ENCODE results near the gene SLX4IP.
A peak's percentile ranks its signal among the peaks of the same experiment; 100 is the strongest.

The SLX4IP gene

DNA sequence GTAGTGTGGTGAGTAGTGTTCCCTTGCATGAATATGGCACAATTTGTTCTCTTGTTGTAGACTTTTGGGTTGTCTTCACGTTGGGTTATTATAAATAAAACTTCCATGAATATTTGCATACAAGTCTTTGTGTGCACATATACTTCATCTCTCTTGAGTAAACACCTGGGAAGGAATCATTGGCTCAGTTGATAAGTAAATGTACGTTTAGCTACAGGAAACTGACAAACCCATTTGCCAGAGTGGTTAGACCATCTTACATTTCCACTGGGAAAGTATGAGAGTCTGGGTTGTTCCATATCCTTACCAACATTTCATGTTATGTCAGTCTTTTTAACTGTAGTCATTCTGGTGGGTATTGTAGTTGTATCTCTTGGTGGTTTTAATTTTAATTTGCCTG lies 119.2 kb downstream of the SLX4IP start:
- Histone ChIP-seq H3K4me3 (ENCODE audit: low read length) (no peak overlapping the region), H3K4me1 (ENCODE audit: insufficient read depth, low read length) (peaks cover 68% of the 10 kb centered on the region), H3K9me3 (ENCODE audit: insufficient read depth, low read depth, low read length) (no peaks in the 10 kb centered on the region), H3K36me3 (ENCODE audit: insufficient read depth, low read length) (no peaks in the 10 kb centered on the region), H3K27me3 (ENCODE audit: insufficient read depth, low read length) (no peaks in the 10 kb centered on the region), H3K9ac (ENCODE audit: low read depth, low read length) (no peak overlapping the region), H3K27ac (ENCODE audit: low read depth, low read length) (no peak overlapping the region)
- 100% methylated on average over 1 of the region's 2 CpGs for WGBS

- Histone ChIP-seq H3K36me3 (ENCODE audit: insufficient read depth, low read length) (no peaks in the 10 kb centered on the region), H3K27me3 (ENCODE audit: insufficient read depth, low read length) (no peaks in the 10 kb centered on the region), H3K27ac (ENCODE audit: low read depth, low read length) (no peak overlapping the region), H3K4me3 (ENCODE audit: low read length) (no peak overlapping the region), H3K9ac (ENCODE audit: low read depth, low read length) (no peak overlapping the region), H3K4me1 (ENCODE audit: insufficient read depth, low read length) (peaks cover 76% of the 10 kb centered on the region), H3K9me3 (ENCODE audit: insufficient read depth, low read depth, low read length) (no peaks in the 10 kb centered on the region)
- 100% methylated on average over 2 of the region's 3 CpGs for WGBS
Observed at GRCh38 chr20:10555393-10555792, 120.3 kb downstream of the SLX4IP start.

DNA sequence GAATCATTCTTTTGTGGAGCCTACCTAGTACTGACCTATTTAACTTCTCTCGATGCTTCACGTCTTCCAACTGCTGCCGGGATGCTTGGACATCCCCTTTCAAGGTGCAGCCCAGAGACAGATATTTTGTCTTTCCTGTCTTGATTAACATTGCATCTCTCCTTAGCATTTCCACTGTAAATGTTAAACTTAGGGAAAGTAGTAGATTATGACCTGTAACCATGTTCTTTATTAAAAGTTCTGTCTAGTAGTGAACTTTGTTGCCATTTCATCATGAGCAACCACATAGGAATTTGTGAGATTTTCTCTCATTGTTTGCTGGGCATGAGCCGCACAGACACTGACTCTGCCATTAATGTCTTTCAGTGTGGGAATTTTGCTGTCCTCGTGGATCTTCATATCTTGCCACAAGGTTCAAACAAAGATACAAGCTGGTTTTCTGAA lies 120.8 kb downstream of the SLX4IP start:
- Histone ChIP-seq H3K9ac (ENCODE audit: low read depth, low read length) (no peak overlapping the region), H3K9me3 (ENCODE audit: insufficient read depth, low read depth, low read length) (no peaks in the 10 kb centered on the region), H3K36me3 (ENCODE audit: insufficient read depth, low read length) (no peaks in the 10 kb centered on the region), H3K27ac (ENCODE audit: low read depth, low read length) (no peak overlapping the region), H3K27me3 (ENCODE audit: insufficient read depth, low read length) (no peaks in the 10 kb centered on the region), H3K4me1 (ENCODE audit: insufficient read depth, low read length) (peaks cover 76% of the 10 kb centered on the region), H3K4me3 (ENCODE audit: low read length) (no peak overlapping the region)
- WGBS: 88% methylated on average over 5 of the region's 5 CpGs

- no peak overlapping the region for H3K9ac ChIP-seq (ENCODE audit: low read depth, low read length)
Observed at GRCh38 chr20:10556519-10557083, 121.5 kb downstream of the SLX4IP start.

DNA sequence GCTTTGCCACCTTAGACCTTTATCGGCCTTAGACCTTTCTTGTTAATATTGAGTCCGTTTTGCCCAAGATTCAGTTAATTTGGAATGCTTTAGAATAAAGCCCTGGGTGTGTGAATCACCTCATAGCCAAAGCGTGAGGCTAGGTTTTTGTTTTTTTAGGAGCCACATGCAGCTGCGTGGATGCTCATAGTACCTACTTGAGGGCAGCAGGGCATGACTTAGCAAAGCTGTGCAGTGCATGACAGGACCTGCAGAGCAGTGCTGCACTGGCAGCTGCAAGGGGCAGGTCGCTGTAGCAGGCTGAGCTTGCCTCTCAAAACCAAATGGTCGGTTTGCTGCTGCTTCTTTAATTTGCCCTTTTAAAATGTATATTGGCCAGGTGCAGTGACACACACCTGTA lies 122.6 kb downstream of the SLX4IP start:
- 87% methylated on average over 6 of the region's 6 CpGs for WGBS
- H3K9me3 ChIP-seq (ENCODE audit: insufficient read depth, low read depth, low read length): no peaks in the 10 kb centered on the region
- no peak overlapping the region for H3K4me3 ChIP-seq (ENCODE audit: low read length)
- H3K27ac ChIP-seq (ENCODE audit: low read depth, low read length): 0 out of 2 replicates have a peak overlapping the region, but pooled peaks have one; percentile 25
- no peaks in the 10 kb centered on the region for H3K27me3 ChIP-seq (ENCODE audit: insufficient read depth, low read length)
- no peaks in the 10 kb centered on the region for H3K36me3 ChIP-seq (ENCODE audit: insufficient read depth, low read length)
- H3K4me1 ChIP-seq (ENCODE audit: insufficient read depth, low read length): peaks cover 59% of the 10 kb centered on the region
- H3K9ac ChIP-seq (ENCODE audit: low read depth, low read length): no peak overlapping the region

More at GRCh38 chr20:10556519-10557083, 121.5 kb downstream of the SLX4IP start:
- no peaks in the 10 kb centered on the region for H3K27me3 ChIP-seq (ENCODE audit: insufficient read depth, low read length)
- H3K36me3 ChIP-seq (ENCODE audit: insufficient read depth, low read length): no peaks in the 10 kb centered on the region
- peaks cover 70% of the 10 kb centered on the region for H3K4me1 ChIP-seq (ENCODE audit: insufficient read depth, low read length)
- no peak overlapping the region for H3K4me3 ChIP-seq (ENCODE audit: low read length)
- H3K27ac ChIP-seq (ENCODE audit: low read depth, low read length): no peak overlapping the region
- WGBS: 90% methylated on average over 2 of the region's 2 CpGs
- no peaks in the 10 kb centered on the region for H3K9me3 ChIP-seq (ENCODE audit: insufficient read depth, low read depth, low read length)

GRCh38 chr20:10558635-10559187 lies 123.6 kb downstream of the SLX4IP start:
- peak overlapping the region; percentile 3 for H3K27ac ChIP-seq (ENCODE audit: low read depth, low read length)
- 83% methylated on average over 9 of the region's 9 CpGs for WGBS

GRCh38 chr20:10559266-10559665 lies 124.2 kb downstream of the SLX4IP start:
- H3K27ac ChIP-seq (ENCODE audit: low read depth, low read length): peak overlapping the region; percentile 3

More at GRCh38 chr20:10558635-10559187, 123.6 kb downstream of the SLX4IP start:
- Histone ChIP-seq H3K9me3 (ENCODE audit: insufficient read depth, low read depth, low read length) (no peaks in the 10 kb centered on the region), H3K4me1 (ENCODE audit: insufficient read depth, low read length) (peaks cover 49% of the 10 kb centered on the region), H3K36me3 (ENCODE audit: insufficient read depth, low read length) (no peaks in the 10 kb centered on the region), H3K4me3 (ENCODE audit: low read length) (no peak overlapping the region), H3K9ac (ENCODE audit: low read depth, low read length) (peak overlapping the region; percentile 26; the same call in 1 of the 2 replicates), H3K27me3 (ENCODE audit: insufficient read depth, low read length) (no peaks in the 10 kb centered on the region)

DNA sequence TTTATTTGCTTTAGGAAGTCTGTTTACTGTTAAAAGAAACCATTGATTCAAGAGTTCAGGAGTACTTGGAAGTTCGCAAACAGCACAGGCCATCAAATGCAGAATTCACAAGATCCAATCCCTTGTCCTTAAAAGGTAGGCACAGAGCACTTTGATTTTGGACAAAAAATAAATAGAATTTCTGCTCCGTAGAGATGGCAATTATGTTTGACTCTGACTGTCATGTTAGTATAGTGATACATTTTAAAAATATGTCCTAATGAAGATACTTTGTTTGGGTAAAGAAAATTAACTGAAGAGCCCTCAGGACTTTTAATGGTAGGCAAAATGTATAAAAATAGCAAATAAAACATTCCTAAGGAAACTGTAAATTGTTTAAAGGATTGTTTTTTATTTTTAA lies 125.6 kb downstream of the SLX4IP start:
- no peaks in the 10 kb centered on the region for H3K27me3 ChIP-seq (ENCODE audit: insufficient read depth, low read length)
- no peak overlapping the region for H3K4me3 ChIP-seq (ENCODE audit: low read length)
- no peak overlapping the region for H3K27ac ChIP-seq (ENCODE audit: low read depth, low read length)
- no peaks in the 10 kb centered on the region for H3K9me3 ChIP-seq (ENCODE audit: insufficient read depth, low read depth, low read length)
- no peaks in the 10 kb centered on the region for H3K36me3 ChIP-seq (ENCODE audit: insufficient read depth, low read length)
- 92% methylated on average over 2 of the region's 2 CpGs for WGBS
- H3K9ac ChIP-seq (ENCODE audit: low read depth, low read length): no peak overlapping the region
- peaks cover 50% of the 10 kb centered on the region for H3K4me1 ChIP-seq (ENCODE audit: insufficient read depth, low read length)

More at GRCh38 chr20:10559266-10559665, 124.2 kb downstream of the SLX4IP start:
- Histone ChIP-seq H3K4me3 (ENCODE audit: low read length) (no peak overlapping the region), H3K4me1 (ENCODE audit: insufficient read depth, low read length) (peaks cover 48% of the 10 kb centered on the region), H3K9me3 (ENCODE audit: insufficient read depth, low read depth, low read length) (no peaks in the 10 kb centered on the region), H3K27me3 (ENCODE audit: insufficient read depth, low read length) (no peaks in the 10 kb centered on the region), H3K36me3 (ENCODE audit: insufficient read depth, low read length) (no peaks in the 10 kb centered on the region), H3K9ac (ENCODE audit: low read depth, low read length) (peak overlapping the region; percentile 26; the same call in 1 of the 2 replicates)

- peaks cover 47% of the 10 kb centered on the region for H3K4me1 ChIP-seq (ENCODE audit: insufficient read depth, low read length)
Observed at GRCh38 chr20:10561302-10561701, 126.2 kb downstream of the SLX4IP start.

DNA sequence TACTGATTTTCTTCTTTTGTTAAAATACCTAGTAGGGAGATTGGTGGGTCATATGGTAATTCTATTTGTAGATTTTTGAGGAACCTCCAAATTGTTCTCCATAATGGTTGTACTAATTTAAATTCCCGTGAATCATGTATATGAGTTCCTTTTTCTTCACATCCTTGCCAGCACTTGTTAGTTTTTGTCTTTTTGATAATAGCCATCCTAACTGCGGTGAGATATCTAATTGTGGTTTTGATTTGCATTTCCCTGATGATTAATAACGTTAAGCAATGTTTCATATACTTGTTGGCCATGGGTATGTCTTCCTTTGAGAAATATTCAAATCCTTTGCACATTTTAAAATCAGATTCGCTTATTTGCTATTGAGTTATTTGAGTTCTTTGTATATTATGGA lies 127.8 kb downstream of the SLX4IP start:
- H3K9ac ChIP-seq (ENCODE audit: low read depth, low read length): no peak overlapping the region
- peaks cover 37% of the 10 kb centered on the region for H3K4me1 ChIP-seq (ENCODE audit: insufficient read depth, low read length)
- no peak overlapping the region for H3K27ac ChIP-seq (ENCODE audit: low read depth, low read length)
- H3K9me3 ChIP-seq (ENCODE audit: insufficient read depth, low read depth, low read length): no peaks in the 10 kb centered on the region
- 91% methylated on average over 3 of the region's 4 CpGs for WGBS
- no peaks in the 10 kb centered on the region; the same call in 1 of the 2 replicates for H3K36me3 ChIP-seq (ENCODE audit: insufficient read depth, low read length)
- H3K27me3 ChIP-seq (ENCODE audit: insufficient read depth, low read length): no peaks in the 10 kb centered on the region
- H3K4me3 ChIP-seq (ENCODE audit: low read length): no peak overlapping the region

More at GRCh38 chr20:10561302-10561701, 126.2 kb downstream of the SLX4IP start:
- Histone ChIP-seq H3K27ac (ENCODE audit: low read depth, low read length) (no peak overlapping the region), H3K36me3 (ENCODE audit: insufficient read depth, low read length) (no peaks in the 10 kb centered on the region), H3K27me3 (ENCODE audit: insufficient read depth, low read length) (no peaks in the 10 kb centered on the region), H3K9ac (ENCODE audit: low read depth, low read length) (no peak overlapping the region), H3K9me3 (ENCODE audit: insufficient read depth, low read depth, low read length) (no peaks in the 10 kb centered on the region), H3K4me3 (ENCODE audit: low read length) (no peak overlapping the region)

GRCh38 chr20:10563935-10564492 lies 128.9 kb downstream of the SLX4IP start:
- H3K36me3 ChIP-seq (ENCODE audit: insufficient read depth, low read length): no peaks in the 10 kb centered on the region; the same call in 1 of the 2 replicates
- peaks cover 25% of the 10 kb centered on the region for H3K4me1 ChIP-seq (ENCODE audit: insufficient read depth, low read length)
- H3K27ac ChIP-seq (ENCODE audit: low read depth, low read length): no peak overlapping the region
- no peaks in the 10 kb centered on the region for H3K27me3 ChIP-seq (ENCODE audit: insufficient read depth, low read length)
- no peak overlapping the region for H3K4me3 ChIP-seq (ENCODE audit: low read length)
- H3K9ac ChIP-seq (ENCODE audit: low read depth, low read length): no peak overlapping the region
- no peaks in the 10 kb centered on the region for H3K9me3 ChIP-seq (ENCODE audit: insufficient read depth, low read depth, low read length)
- WGBS: 91% methylated on average over 3 of the region's 3 CpGs

Data from HUES64 (cell line).